Erythroblast (primary cell): Measurements from ENCODE around the gene SIRT2.

Experiments used
- DNase-seq, 2 experiments: peaks; one replicate each; lab custom pipeline; 2025; lab: John Stamatoyannopoulos, UW
- GATA1 ChIP-seq: IDR thresholded peaks from 2 replicates; pipeline ENCODE4 v1.6.1; 2011; ENCODE audit warnings: low read depth, mild to moderate bottlenecking, control low read depth, low read length, moderate library complexity
- POLR2A ChIP-seq: IDR thresholded peaks from 2 replicates; pipeline ENCODE4 v1.6.1; 2011; ENCODE audit warnings: mild to moderate bottlenecking, low read length

The SIRT2 gene

DNA sequence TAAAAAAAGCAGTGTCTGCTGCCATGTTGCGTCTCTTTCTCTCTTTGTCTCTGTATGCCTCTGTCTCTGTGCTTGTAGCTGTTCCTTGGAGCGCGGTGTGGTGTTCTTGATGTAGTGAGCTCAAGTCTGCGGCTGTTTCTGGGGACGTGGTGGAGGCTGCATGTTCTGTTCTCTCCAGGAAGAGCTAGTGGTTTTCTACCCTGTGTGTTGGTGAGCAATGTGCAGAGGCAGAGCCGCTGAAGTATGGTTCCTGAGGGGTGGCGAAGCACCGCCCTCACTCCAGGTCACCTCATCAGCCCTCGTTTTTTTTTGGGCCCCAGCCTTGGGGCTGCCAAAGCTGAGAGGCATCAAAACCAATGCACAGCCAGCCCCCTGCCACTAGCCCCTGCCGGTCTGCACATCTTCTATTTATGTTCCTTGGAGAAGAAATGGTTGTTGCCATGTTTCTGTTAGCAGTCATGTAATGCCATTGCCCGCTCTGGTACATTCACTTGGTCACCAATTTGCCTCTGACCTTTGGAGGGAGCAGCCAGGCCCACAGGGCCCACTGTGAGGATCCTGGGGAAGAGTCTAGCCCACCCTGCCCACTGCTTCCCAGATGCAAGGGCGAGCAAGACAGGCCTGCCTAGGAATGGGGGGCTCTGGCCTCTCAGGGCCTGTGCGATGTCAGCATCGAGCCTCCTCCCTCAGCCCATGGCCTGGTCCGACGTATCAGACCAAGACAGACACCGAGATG, 56.8 kb downstream of the SIRT2 start:
- TF ChIP-seq POLR2A = no peak
- no peak for TF ChIP-seq GATA1
- no peak for DNase-seq

DNA sequence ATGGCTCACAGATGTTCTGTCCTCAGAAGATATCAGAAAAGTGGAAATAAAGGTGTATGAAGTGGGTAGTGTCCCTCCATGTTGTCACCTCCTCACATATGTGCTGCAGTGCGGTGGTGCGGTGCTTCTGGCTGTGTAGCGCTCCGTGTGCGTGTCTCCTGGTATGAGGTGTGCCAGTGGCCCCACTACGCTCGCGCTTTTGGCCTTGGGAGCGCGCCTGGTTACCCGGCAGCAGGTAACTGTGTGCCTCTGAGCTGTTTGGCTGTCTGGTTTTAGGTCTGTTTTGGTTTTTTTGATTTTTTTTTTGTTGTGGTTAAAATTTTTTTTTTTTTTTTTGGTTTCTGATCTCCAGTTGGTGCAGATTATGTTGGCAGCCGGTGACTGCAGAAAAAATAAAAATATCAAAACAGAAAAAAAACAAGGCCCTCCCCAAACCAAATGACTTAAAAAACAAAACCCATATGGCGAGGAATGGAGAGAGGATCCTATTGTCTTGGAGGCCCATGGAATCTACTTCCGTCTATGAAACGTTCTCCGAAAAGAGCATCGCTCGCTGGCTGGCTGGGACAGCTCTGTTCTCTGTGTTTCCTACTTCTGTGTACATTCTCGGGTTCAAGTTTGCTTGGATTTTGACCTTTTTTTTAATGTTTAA, 57.5 kb downstream of the SIRT2 start:
- no peak for TF ChIP-seq GATA1
- TF ChIP-seq POLR2A = no peak
- no peak for DNase-seq

DNA sequence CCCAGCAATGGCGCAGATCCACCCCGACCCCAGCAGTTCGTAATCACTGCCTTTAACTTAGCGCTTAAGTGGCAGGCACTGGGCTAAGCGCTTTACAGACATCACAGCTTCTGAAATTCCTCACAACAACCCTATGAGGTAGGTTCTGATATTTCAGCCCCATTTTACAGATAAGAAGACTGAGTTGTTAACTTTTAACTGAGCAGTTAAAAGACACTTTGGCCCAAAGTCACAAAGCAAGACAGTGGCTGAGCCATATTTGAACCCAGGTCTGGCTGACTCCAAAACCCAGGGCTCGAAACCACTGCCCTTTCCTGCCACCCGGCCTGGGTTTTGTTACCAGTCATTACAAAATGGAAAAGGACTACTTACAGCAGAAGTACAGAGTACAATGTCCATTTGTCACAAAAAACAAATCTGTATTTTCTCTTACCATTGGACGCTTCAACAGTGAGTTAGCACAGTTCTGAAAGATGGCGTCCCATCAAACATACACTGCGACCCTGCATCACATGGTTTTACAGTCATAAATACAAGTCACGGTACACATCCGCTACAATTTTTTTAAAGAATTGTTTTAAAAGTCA, 58.1 kb downstream of the SIRT2 start:
- no peak for DNase-seq
- peak; percentile 27 for TF ChIP-seq POLR2A
- TF ChIP-seq GATA1 = no peak

DNA sequence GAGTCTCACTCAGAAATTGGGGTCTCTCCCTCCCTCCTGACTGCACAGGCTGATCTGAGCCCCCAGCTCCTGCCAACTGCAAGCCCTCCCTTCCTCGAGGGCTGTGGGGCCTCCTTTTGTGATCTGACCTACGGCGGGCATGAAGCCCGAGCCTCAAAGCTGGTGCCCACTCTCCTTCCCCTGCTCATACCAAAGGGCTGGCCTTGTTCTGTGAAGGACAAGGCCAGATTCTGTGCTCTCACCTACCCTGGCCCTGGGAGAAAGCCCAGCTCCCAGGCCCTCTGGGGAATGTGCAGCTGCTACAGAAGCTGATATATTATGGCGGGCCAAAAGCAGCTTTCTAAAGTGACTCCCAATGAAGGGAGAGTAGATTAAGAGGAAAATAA, 58.8 kb downstream of the SIRT2 start:
- no peak for DNase-seq
- TF ChIP-seq POLR2A (no peak), GATA1 (no peak)

DNA sequence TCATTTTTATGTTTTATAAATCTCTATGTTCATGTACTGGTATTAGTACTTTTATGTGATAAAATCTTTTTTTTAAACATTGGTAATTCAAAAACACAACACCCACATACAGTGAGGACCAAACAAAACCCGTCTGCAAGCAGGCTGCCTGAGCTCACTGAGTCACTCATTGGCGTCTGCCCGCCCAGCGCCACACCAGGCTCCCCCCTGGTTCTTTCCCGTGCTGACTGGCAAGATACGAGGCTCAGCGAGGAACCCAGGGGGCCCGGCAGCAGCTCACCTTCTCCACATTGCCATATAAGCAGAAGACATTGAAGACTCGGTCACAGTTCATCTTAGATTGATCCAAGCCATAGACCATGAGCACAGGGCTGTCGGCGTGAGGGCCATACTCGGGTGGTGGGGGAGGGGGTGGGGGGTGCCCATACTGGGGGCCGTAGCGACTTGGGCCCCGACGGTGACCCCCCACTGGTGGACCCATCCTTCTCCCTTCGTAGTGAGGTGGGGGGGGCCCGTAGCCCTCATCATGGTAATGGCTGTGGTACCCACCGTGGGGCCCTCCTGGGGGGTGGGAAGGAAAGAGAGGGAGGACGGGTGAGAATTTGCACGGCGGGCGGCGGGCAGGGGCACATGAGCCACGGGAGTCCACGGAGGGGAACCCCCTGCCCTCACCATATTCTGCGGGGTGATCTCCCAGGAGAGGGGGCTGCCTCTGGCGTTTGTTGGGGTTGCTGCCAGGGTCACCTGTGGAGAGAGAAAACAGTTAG, 59.4 kb downstream of the SIRT2 start:
- TF ChIP-seq GATA1 = no peak
- TF ChIP-seq POLR2A = no peak
- no peak for DNase-seq

DNA sequence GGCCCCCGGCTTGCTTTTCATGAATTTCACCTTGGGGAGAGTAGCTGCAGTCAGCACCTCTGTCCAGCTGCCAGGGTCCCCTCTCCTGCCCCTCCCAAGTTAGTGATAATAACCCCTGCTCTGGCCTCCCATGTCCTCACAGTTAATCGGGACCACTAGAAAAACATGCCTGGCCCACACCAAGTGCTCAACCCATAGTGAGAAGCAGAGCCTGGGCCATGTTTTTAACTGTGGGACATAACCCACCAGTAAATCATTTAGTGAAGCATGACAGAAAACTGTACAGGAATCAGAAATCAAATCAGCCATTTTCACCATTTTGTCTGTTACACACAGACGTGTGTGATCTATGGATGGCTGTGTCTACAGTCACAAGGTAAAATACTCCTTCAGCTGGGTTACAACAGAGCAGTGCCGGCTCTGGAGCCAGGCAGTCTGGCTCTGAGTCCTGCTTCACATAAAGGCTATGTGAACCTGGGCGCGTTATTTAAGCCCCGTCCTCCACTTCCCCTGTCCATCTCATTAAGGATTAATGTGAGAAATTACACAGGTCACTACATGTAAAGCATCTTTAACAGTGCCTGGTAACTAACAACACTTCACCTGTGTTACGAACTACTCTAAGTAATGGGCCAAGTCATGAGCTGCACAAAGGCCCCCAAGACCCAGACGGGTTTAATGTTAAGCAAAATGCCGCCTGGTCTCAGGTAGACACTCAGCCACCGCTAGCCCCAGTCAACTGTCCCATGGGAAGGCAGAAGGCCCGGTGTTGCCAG, 60.2 kb downstream of the SIRT2 start:
- DNase-seq = no peak
- TF ChIP-seq POLR2A (peak; percentile 25), GATA1 (no peak)

DNA sequence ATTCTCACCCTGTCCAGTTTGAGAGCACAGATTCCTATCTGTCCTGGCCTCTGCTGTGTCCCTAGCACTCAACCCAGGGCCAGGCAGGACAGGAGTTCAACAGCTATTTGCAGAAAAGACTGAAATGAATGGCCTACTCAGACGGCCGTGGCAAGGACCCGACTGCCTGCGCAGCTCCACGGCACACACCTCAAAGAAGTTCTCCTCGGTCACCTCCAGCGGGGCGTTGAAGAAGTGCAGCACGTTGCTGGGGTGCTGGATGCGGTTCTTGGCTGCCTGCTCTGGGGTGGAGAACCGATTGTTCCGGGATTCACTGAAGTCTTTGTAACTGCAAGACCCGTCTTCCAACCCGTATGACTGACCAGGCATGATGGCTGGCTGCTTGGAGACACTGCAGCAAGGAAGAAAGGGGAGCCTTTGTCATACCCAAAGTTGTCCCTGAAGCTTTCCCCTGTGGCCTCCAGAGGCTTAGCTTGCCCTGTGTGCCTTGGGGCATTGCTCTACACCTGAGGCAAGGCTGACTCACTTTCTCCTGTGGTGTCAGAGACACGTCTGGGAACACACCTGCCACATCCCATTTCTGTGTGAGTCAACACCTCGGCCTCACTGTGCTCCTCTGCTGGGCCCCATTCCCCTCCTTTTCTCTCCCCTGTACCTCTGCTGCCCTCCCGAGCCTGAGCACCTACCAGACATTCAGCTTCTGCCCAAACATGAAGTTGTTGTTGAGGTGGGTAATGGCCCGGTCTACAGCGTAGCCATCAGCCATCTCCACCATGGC, 61.0 kb downstream of the SIRT2 start:
- no peak for TF ChIP-seq GATA1
- TF ChIP-seq POLR2A = no peak
- DNase-seq = no peak

DNA sequence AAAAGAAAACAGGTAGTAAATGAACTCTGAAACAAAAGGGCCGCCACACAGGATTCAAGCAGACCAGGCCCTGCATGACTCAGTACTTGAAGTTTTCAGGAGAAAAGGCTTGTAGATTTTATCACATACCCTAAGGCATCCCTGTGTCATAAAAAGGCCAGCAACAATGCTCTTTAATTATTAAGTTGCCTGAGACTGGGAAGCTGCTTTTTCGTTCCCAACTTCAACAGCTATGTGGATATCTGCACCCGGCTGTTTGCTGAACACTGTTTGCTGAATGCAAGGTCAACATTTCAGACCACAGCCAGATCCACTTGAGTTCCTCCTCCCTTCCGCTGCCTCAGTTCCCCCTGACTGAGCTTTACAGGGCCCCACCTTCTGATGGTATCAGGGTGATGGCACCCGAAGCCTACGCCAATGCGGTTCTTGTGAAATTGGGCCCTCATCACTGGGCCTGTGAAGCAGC, 61.7 kb downstream of the SIRT2 start:
- DNase-seq = no peak
- TF ChIP-seq POLR2A (no peak), GATA1 (no peak)

DNA sequence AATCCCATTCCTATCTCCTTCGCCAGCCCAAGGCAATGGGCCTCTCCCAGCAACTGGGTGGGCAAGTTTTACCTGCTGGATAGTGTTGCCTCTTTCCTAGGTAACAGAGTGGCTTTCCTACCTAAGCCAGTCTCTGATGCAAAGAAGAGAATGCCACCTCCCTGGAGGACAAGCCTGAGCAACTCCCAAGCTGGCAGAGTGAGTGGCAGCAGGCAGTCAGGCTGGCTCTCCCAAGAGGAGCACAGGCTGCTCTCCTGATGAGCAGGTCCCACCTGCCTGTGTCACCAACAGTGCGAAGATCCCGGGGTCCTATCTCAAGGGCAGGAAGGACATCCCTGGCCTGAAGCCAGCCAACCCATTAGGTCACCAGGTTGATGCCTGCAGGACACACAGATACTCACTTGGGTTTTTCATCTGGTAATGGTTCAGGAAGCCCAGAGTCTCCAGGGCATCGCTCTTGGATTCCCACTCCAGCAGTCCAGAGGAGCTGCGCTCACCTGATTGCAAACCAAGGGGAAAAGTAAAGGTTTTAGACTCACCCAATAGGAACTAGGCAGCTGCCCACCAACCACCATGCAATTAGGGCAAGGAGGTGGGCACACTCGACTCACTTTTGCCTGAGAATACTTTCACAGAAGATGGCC, 62.3 kb downstream of the SIRT2 start:
- TF ChIP-seq GATA1 (no peak), POLR2A (no peak)

DNA sequence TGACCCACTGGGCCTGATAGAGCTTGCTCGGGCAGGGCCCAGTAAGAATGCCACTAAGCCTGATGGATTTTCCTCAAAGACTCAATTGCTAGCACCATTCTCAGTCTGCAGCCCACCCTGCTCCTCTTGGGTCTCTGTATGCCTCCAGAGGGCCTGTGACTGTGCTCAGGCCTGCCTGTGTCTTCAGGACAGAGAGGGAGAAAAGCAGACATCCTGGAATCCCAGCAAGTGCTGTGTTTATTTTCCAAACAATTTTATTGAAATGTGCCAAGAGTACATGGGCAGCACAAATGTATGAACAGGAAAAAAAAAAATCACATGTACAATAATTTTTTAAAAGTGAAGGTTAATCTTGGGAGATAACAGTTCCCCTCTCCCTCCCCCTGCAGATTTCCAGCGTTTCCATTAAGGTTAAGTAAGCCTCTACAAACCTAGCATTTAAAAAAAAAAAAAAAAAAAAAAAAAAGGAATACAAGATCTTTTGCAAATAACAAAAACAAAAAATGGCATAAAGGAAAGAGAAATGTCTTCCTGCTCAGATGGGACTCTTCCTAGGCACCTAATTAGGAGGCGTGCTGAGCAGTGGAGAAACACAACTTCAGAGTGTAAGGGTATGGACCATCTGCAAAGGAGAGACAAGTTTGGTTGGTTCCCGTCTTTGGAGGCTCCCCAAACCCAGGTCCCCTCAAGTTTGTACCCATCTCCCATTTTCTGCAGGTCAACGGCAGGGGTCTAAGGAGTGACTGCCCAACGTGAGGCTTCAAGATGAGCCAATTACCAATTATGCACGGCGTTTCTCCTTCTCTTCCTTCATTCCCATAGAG, 63.0 kb downstream of the SIRT2 start:
- DNase-seq = no peak
- TF ChIP-seq POLR2A (peak; percentile 15), GATA1 (no peak)

More for the DNA sequence above, 62.3 kb downstream of the SIRT2 start:
- DNase-seq = no peak

DNA sequence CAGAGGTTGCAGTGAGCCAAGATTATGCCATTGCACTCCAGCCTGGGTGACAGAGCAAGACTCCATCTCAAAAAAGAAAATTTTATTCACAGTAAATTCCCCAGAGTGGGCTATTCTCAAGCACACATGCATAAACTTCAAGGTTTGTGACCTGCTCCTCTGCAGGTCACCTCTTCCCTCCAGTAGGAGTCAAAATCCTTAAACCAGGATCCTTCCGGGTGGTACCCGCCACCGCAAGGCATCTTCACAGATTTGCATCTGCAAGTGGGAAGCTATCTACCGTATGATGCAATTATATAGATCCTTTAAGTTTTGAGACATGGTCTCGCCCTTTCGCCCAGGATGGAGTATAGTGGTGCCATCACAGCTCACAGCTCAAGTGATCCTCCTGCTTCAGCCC, 64.8 kb downstream of the SIRT2 start:
- TF ChIP-seq GATA1 (no peak), POLR2A (no peak)
- DNase-seq = no peak

DNA sequence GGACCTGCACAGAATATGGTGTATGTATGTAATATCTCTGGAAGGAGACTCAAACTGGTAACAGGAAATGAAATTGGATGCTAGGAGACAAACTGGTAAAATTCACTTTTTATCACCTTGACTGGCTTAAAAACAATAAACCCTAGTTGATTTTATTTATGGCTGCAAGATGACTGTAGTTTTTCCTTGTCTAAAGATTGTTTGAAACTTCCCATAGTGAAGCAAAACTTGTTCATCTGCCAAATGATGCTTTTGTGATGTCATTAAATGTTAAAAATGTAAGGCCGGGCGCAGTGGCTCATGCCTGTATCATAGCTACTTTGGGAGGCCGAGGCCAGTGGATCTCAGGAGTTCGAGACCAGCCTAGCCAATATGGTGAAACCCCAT, 65.3 kb downstream of the SIRT2 start:
- no peak for TF ChIP-seq POLR2A
- TF ChIP-seq GATA1 = no peak
- DNase-seq = no peak
